GM12875 (cell line): ENCODE data around the gene GRIK2.

Experiments used
- H3K4me3 ChIP-seq: one replicate; pipeline ENCODE4 v1.5.1; 2011; ENCODE audit warnings: low read depth, low read length, control low read depth
- TF ChIP-seq, protein P1 (sequence below): IDR thresholded peaks from 2 replicates; pipeline ENCODE4 v1.5.1; 2011; ENCODE audit warnings: low read depth, mild to moderate bottlenecking, control low read depth, inconsistent platforms, low read length, moderate library complexity, borderline replicate concordance; ENCODE audit not compliant: insufficient read depth

GRIK2 gene

DNA sequence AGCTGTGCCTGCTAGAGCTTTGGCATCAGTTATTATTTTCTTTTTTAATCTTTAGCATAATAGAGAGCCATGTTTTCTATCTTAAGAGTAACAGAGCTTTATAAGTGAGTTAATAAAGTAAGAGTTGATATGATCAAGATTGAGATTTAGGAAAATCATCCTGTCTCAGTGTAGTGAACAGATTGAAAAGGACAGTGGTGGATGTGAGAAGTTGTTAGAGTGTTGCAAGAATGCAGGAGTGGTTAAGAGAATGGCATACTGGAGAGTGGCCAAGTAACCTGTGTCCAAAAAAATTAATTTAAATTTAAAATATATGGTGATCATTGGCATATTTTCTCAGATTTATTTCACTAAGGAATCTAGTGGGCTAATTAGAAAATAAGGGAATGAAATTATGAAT is 629.3 kb downstream of the GRIK2 start:
- TF ChIP-seq, protein P1, sequence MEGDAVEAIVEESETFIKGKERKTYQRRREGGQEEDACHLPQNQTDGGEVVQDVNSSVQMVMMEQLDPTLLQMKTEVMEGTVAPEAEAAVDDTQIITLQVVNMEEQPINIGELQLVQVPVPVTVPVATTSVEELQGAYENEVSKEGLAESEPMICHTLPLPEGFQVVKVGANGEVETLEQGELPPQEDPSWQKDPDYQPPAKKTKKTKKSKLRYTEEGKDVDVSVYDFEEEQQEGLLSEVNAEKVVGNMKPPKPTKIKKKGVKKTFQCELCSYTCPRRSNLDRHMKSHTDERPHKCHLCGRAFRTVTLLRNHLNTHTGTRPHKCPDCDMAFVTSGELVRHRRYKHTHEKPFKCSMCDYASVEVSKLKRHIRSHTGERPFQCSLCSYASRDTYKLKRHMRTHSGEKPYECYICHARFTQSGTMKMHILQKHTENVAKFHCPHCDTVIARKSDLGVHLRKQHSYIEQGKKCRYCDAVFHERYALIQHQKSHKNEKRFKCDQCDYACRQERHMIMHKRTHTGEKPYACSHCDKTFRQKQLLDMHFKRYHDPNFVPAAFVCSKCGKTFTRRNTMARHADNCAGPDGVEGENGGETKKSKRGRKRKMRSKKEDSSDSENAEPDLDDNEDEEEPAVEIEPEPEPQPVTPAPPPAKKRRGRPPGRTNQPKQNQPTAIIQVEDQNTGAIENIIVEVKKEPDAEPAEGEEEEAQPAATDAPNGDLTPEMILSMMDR = no peak
- no peak overlapping the region for H3K4me3 ChIP-seq

DNA sequence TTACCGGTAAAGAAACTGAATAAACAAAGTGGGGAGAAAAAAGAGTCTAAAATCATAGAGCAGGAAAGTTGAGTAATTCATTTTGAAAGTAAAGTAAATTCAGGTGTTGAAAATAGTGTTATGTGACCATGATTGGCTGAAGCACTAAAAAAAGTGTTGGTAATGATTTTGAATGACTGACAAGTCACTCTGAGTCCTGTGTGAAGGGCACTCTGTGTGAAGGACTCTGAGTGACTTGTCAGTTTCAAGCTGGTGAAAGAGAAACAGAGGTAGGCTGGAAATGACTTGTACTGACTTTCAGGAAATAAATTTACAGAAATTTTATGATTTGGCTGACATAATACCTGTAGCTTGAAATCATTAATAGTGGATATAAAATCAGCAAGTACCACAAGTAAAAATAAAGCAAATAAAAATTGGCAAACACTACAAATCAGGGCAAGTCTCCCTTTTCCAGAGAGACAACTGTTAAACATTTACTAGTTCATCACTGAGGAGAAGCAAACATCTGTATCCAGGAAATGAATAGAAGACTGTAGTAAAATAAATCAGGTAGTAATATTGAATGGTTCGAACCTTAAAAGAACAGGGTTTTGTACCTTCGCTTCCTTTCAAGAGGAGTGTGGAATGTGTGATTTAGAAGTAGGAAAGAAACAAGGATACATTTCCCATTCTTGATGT is 630.6 kb downstream of the GRIK2 start:
- TF ChIP-seq, protein P1 = no peak
- no peak overlapping the region for H3K4me3 ChIP-seq

DNA sequence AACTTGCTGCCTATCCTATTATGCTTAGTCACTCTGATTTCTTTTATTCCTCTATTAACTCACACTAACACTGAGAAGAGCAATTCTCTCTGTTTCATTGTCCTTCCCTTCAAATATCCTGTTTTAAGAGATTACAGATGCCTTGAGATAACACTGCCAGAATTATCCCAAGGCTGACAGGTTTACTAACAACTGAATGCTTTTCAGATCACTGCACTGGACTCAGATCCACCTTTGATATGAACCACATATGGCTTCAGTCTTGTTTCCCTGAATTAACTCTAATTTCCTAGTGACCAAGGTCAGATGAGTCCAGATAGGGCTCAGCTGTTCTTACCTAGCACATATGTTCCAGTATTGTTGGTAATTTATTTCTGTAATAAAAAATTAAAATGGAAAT is 633.1 kb downstream of the GRIK2 start:
- TF ChIP-seq, protein P1 = no peak

DNA sequence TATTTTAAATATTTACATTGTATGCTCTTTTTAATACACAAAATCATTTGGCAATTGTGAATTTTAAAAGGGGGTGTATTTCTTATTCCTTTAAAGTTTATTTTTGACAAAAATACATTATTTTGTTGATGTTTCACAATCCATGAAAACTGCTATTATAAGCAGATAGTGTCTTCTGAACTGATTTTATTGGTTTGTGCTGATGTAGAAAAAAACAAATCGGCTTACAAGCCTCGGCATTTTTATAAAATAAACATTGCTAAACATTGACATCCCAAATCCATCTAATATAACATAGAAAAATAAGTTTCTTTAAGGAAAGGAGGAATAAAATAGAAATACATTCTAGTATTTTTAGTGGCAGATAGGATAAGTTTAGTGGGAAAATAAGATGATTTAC is 634.7 kb downstream of the GRIK2 start:
- TF ChIP-seq, protein P1 = no peak
- no peak overlapping the region for H3K4me3 ChIP-seq

More for the DNA sequence above, 633.1 kb downstream of the GRIK2 start:
- no peak overlapping the region for H3K4me3 ChIP-seq

DNA sequence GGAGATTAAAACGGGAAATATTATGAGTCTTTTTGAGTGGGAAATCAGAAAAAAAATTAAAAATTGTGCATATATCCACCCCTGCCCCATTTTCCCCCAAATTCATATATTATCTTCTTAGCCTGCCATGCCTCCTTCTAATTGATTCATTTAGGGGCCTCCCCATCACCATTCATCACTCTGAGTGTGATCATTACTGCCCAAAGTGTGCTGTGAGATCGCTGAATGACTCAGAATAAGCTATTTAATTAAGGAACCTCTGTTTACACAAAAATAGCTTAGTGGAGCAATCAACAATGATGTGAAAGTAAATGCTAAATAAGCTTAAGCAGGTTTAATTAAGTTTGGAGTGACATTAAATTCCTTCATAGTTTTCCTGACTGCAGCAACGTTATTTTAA is 645.5 kb downstream of the GRIK2 start:
- no peak overlapping the region for H3K4me3 ChIP-seq
- TF ChIP-seq, protein P1 = no peak

DNA sequence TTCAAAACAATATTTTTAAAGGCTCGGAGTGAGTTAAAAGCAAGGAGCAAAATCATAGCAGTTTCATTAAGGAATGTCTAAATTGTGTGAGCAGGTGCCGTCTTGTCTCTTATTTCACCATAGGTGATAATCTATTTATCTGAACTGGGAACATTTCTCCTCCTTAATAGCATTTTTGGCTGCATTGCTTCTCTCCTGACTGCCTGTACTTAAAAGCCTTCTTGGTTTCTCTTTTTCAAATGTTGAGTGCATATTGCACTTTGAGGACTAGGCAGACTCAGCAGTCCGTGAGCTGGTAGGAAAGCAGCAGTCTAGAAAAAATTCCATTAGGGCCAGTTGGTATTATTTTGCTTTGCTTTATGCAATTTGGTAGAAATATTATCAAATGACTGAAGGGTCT is 645.9 kb downstream of the GRIK2 start:
- no peak overlapping the region for H3K4me3 ChIP-seq
- TF ChIP-seq, protein P1 = no peak

DNA sequence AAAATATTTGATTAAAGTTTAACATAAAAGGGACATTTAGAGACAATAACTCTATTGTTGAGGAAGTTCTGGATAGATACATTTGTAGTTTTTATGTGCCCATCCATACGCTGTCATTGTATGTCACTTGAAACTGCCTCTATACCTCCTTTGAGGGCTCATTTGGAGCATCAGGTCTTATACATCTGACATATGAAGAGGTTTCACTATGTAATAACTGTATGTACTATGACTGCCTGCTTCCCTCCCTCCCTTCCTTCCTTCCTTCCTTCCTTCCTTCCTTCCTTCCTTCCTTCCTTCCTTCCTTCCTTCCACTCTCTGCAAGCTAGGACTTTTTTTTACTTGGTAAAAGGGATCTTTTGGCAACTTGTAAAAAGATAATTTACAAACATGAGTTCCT is 657.5 kb downstream of the GRIK2 start:
- no peak overlapping the region for H3K4me3 ChIP-seq
- TF ChIP-seq, protein P1 = no peak
